H1 (cell line): ENCODE results near the gene PAF1.

Experiments
- EGR1 ChIP-seq: IDR thresholded peaks from 2 replicates; pipeline ENCODE4 v1.6.1; 2011; ENCODE audit warnings: low read depth, low read length, borderline replicate concordance
- TAF1 ChIP-seq: IDR thresholded peaks from 2 replicates; pipeline ENCODE4 v1.6.1; 2011; ENCODE audit warnings: mild to moderate bottlenecking, low read depth, low read length

GRCh38 chr19:39389631-39390414, 1.1 kb downstream of the PAF1 start:
- no peak for TF ChIP-seq TAF1
- TF ChIP-seq EGR1, result no peak
